CD4-positive, alpha-beta T cell (primary cell): ENCODE data around the gene TBC1D7. TPM values are rescaled to one million over a fixed set of nuclear protein-coding genes. Genes with fewer than 3 reads are reported as not detected.

Experiments
- ATAC-seq: fragments of 200-7000 bp; cut with Tn5 transposase; one replicate; pipeline ENCODE4 v1.10.0; 2022; ENCODE audit warnings: mild to moderate bottlenecking; ENCODE audit not compliant: poor library complexity
- CTCF ChIA-PET: fragments of 350-600 bp; sonication (Branson Sonifier 250); formaldehyde crosslinking; loops from one replicate; lab custom pipeline; 2021; ENCODE audit warnings: antibody characterized with exemption, inconsistent platforms; lab: Charles Lee
- POLR2A ChIA-PET: fragments of 350-600 bp; sonication (Branson Sonifier 250); formaldehyde crosslinking; loops from one replicate; lab custom pipeline; 2021; ENCODE audit warnings: antibody characterized with exemption, inconsistent platforms; lab: Charles Lee
- DNase-seq, 14 experiments: peaks; one replicate each; pipeline ENCODE4 v3.0.0-alpha.2; 2013 to 2020; ENCODE audit warnings: mixed read lengths in 2 of 14
- H3K27ac ChIP-seq, 2 donors: one replicate each; pipeline versions ENCODE4 v1.5.1 to v1.7.0; 2013; ENCODE audit warnings: low read length in 2 of 2, low read depth in 1 of 2, mild to moderate bottlenecking in 1 of 2
- H3K27me3 ChIP-seq, 2 experiments: 1 replicate in 1 of 2; 2 replicates in 1 of 2; pipeline versions ENCODE4 v1.6.1 to v1.7.0; 2013; ENCODE audit warnings: low read length in 2 of 2, control low read depth in 1 of 2, mild to moderate bottlenecking in 1 of 2, moderate library complexity in 1 of 2; ENCODE audit not compliant: insufficient read depth in 2 of 2, control insufficient read depth in 1 of 2
- H3K36me3 ChIP-seq: one replicate; pipeline ENCODE4 v1.6.1; 2013; ENCODE audit warnings: low read length, control low read depth; ENCODE audit not compliant: insufficient read depth
- H3K4me1 ChIP-seq: one replicate; pipeline ENCODE4 v1.6.1; 2013; ENCODE audit warnings: low read length, control low read depth; ENCODE audit not compliant: insufficient read depth
- H3K4me3 ChIP-seq: one replicate; pipeline ENCODE4 v1.5.1; 2013; ENCODE audit warnings: mild to moderate bottlenecking, low read length, moderate library complexity
- H3K9me3 ChIP-seq, 2 experiments: 1 replicate in 1 of 2; 2 replicates in 1 of 2; pipeline versions ENCODE4 v1.6.1 to v1.7.0; 2013; ENCODE audit warnings: low read length in 2 of 2, mild to moderate bottlenecking in 2 of 2, control low read depth in 1 of 2, moderate library complexity in 1 of 2; ENCODE audit not compliant: control insufficient read depth in 1 of 2, insufficient read depth in 1 of 2
- H3K27ac Mint-ChIP-seq: one replicate; pipeline ENCODE4 v1.8.0; 2020; ENCODE audit warnings: mixed read lengths
- H3K27me3 Mint-ChIP-seq: one replicate; pipeline ENCODE4 v1.8.0; 2021; ENCODE audit warnings: mixed read lengths
- H3K36me3 Mint-ChIP-seq: one replicate; pipeline ENCODE4 v1.8.0; 2021; ENCODE audit warnings: low read depth, mixed read lengths
- H3K4me1 Mint-ChIP-seq: one replicate; pipeline ENCODE4 v1.8.0; 2021; ENCODE audit warnings: low read depth, mixed read lengths
- H3K4me3 Mint-ChIP-seq: one replicate; pipeline ENCODE4 v1.8.0; 2020; ENCODE audit warnings: mild to moderate bottlenecking, mixed read lengths
- H3K9me3 Mint-ChIP-seq: one replicate; pipeline ENCODE4 v1.8.0; 2020; ENCODE audit warnings: mixed read lengths
- CTCF ChIP-seq: fragments of 200-600 bp; IDR thresholded peaks from one replicate; pipeline ENCODE4 v1.8.0; 2022; ENCODE audit warnings: antibody characterized with exemption, mild to moderate bottlenecking
- intact Hi-C, 2 experiments: fragments of 100-400 bp; cut with DNase I in 1 of 2; cut with micrococcal nuclease in 1 of 2; formaldehyde crosslinking; loops; one replicate each; pipeline versions ENCODE4 v1.15.1 to v1.9.0; 2023 to 2025; cut with DNase I, micrococcal nuclease
- total RNA-seq, 174 experiments: library from RNA in 2 of 174; stranded (reverse) in 2 of 174; gene quantifications; one replicate each; pipeline ENCODE4 v1.2.3 and lab custom pipeline; 2021 to 2026

TBC1D7 gene
- total RNA-seq, 2 experiments from 2014 or later, result 10.2 to 12.3 TPM

GRCh38 chr6:13268913-13269518, 59.3 kb downstream of the TBC1D7 start:
- Histone ChIP-seq H3K9me3 (no peaks in the 10 kb centered on the region), H3K36me3 (no peaks in the 10 kb centered on the region), H3K27me3 (no peaks in the 10 kb centered on the region), H3K4me1 (peaks cover 11% of the 10 kb centered on the region), H3K27ac (no peak overlapping the region), H3K4me3 (no peak overlapping the region)
- Mint-ChIP-seq H3K4me1 (peaks cover 17% of the 10 kb centered on the region), H3K27ac (no peak overlapping the region), H3K9me3 (no peaks in the 10 kb centered on the region), H3K4me3 (no peak overlapping the region), H3K36me3 (no peaks in the 10 kb centered on the region), H3K27me3 (no peaks in the 10 kb centered on the region)
- DNase-seq (no peak), ATAC-seq (no peak)
- POLR2A ChIA-PET, result no interaction called here
- intact Hi-C loops, result no loop called here
- CTCF ChIA-PET, result no interaction called here
- TF ChIP-seq CTCF, result no peak

- no peaks in the 10 kb centered on the region for H3K36me3 ChIP-seq
- Mint-ChIP-seq H3K4me3 (no peak overlapping the region), H3K4me1 (peaks cover 2% of the 10 kb centered on the region), H3K36me3 (no peaks in the 10 kb centered on the region), H3K27me3 (no peaks in the 10 kb centered on the region), H3K9me3 (no peaks in the 10 kb centered on the region), H3K27ac (no peak overlapping the region)
- POLR2A ChIA-PET, result no interaction called here
- intact Hi-C loops, result no loop called here
- ATAC-seq, result no peak
- CTCF ChIA-PET, result no interaction called here
- no peaks in the 10 kb centered on the region for H3K27me3 ChIP-seq
- H3K27ac ChIP-seq, result no peak overlapping the region
- H3K4me1 ChIP-seq, result no peaks in the 10 kb centered on the region
- no peak overlapping the region for H3K4me3 ChIP-seq
- no peaks in the 10 kb centered on the region for H3K9me3 ChIP-seq
- no peak for TF ChIP-seq CTCF
- DNase-seq, result no peak
These were observed 61.1 kb downstream of the TBC1D7 start for GRCh38 chr6:13267142-13267651.

- no peaks in the 10 kb centered on the region for H3K36me3 ChIP-seq
- no peak for TF ChIP-seq CTCF
- DNase-seq (no peak), ATAC-seq (no peak)
- Mint-ChIP-seq H3K27me3 (no peaks in the 10 kb centered on the region), H3K4me1 (peaks cover 13% of the 10 kb centered on the region), H3K36me3 (no peaks in the 10 kb centered on the region), H3K27ac (no peak overlapping the region), H3K9me3 (no peaks in the 10 kb centered on the region), H3K4me3 (no peak overlapping the region)
- intact Hi-C loops, result no loop called here
- CTCF ChIA-PET, result no interaction called here
- H3K9me3 ChIP-seq, result no peaks in the 10 kb centered on the region
- POLR2A ChIA-PET, result no interaction called here
- H3K4me3 ChIP-seq, result no peak overlapping the region
- H3K27me3 ChIP-seq, result no peaks in the 10 kb centered on the region
- no peak overlapping the region for H3K27ac ChIP-seq
- peaks cover 3% of the 10 kb centered on the region for H3K4me1 ChIP-seq
These were observed 64.7 kb downstream of the TBC1D7 start for GRCh38 chr6:13263669-13264068.
